Activated T-cell treated with anti-CD3 and anti-CD28 coated beads, Interleukin-2, amount 50 U/mL, for 4 hours (primary cell): Measurements from ENCODE around the gene RAB9A. TPM values are rescaled to one million over a fixed set of nuclear protein-coding genes. Genes with fewer than 3 reads are reported as not detected.
"Not testable (repeated sequence)": the region's sequence is repeated elsewhere in the genome, so short reads cannot be mapped to it uniquely, and the experiment has no call there.

Source experiments
- ATAC-seq, 2 donors: fragments of 200-7000 bp; cut with Tn5 transposase; one replicate each; pipeline ENCODE4 v1.10.0; 2021
- DNase-seq: peaks from one replicate; pipeline ENCODE4 v3.0.0-alpha.2; 2020
- H3K27me3 Mint-ChIP-seq: one replicate; pipeline ENCODE4 v1.8.0; 2021; ENCODE audit warnings: low read depth, mixed read lengths
- H3K36me3 Mint-ChIP-seq: one replicate; pipeline ENCODE4 v1.8.0; 2022; ENCODE audit warnings: mixed read lengths; ENCODE audit not compliant: insufficient read depth
- H3K4me1 Mint-ChIP-seq: one replicate; pipeline ENCODE4 v1.8.0; 2021; ENCODE audit warnings: low read depth, mixed read lengths
- H3K4me3 Mint-ChIP-seq: one replicate; pipeline ENCODE4 v1.8.0; 2021; ENCODE audit warnings: mild to moderate bottlenecking, moderate library complexity, mixed read lengths
- H3K9me3 Mint-ChIP-seq: one replicate; pipeline ENCODE4 v1.8.0; 2021; ENCODE audit warnings: mixed read lengths
- total RNA-seq, 3 donors: library from RNA; stranded (reverse); gene quantifications; one replicate each; pipeline ENCODE4 v1.2.1, GENCODE V29; 2021

Gene RAB9A
- total RNA-seq, 3 donors from 2014 or later = 11.8 to 17.8 (median 17.3) TPM

- ATAC-seq (no peak), DNase-seq (no peak)
- Mint-ChIP-seq H3K36me3 (peaks cover 5% of the 10 kb centered on the region), H3K4me1 (peaks cover 65% of the 10 kb centered on the region), H3K27me3 (no peaks in the 10 kb centered on the region), H3K9me3 (no peaks in the 10 kb centered on the region), H3K4me3 (no peak overlapping the region)
Observed at GRCh38 chrX:13700380-13700779, 11.5 kb downstream of the RAB9A start.

- DNase-seq = no peak
- peaks cover 52% of the 10 kb centered on the region for H3K4me1 Mint-ChIP-seq
- no peaks in the 10 kb centered on the region for H3K27me3 Mint-ChIP-seq
- peak overlapping the region; percentile 22 for H3K4me3 Mint-ChIP-seq
- no peaks in the 10 kb centered on the region for H3K9me3 Mint-ChIP-seq
- peaks cover 5% of the 10 kb centered on the region for H3K36me3 Mint-ChIP-seq
- no peak for ATAC-seq
Observed at GRCh38 chrX:13702111-13702789, 13.3 kb downstream of the RAB9A start.

- Mint-ChIP-seq H3K36me3 (peaks cover 9% of the 10 kb centered on the region), H3K4me1 (peaks cover 49% of the 10 kb centered on the region), H3K4me3 (no peak overlapping the region), H3K9me3 (no peaks in the 10 kb centered on the region), H3K27me3 (no peaks in the 10 kb centered on the region)
- DNase-seq = no peak
- no peak for ATAC-seq
Observed at GRCh38 chrX:13703135-13703534, 14.2 kb downstream of the RAB9A start.

GRCh38 chrX:13703589-13703988 lies 14.7 kb downstream of the RAB9A start:
- ATAC-seq (no peak), DNase-seq (no peak)
- H3K36me3 Mint-ChIP-seq = peaks cover 9% of the 10 kb centered on the region
- peaks cover 45% of the 10 kb centered on the region for H3K4me1 Mint-ChIP-seq
- no peaks in the 10 kb centered on the region for H3K27me3 Mint-ChIP-seq
- no peaks in the 10 kb centered on the region for H3K9me3 Mint-ChIP-seq
- no peak overlapping the region for H3K4me3 Mint-ChIP-seq

- ATAC-seq (no peak), DNase-seq (no peak)
- Mint-ChIP-seq H3K4me3 (no peak overlapping the region), H3K4me1 (peaks cover 7% of the 10 kb centered on the region), H3K9me3 (no peaks in the 10 kb centered on the region), H3K36me3 (peaks cover 20% of the 10 kb centered on the region), H3K27me3 (no peaks in the 10 kb centered on the region)
Observed at GRCh38 chrX:13711141-13711540, 22.2 kb downstream of the RAB9A start.

- DNase-seq (no peak), ATAC-seq (peak in 1 of 2 donors; percentile 63)
- Mint-ChIP-seq H3K9me3 (no peaks in the 10 kb centered on the region), H3K36me3 (peaks cover 19% of the 10 kb centered on the region), H3K27me3 (no peaks in the 10 kb centered on the region), H3K4me1 (peaks cover 31% of the 10 kb centered on the region), H3K4me3 (no peak overlapping the region)
Observed at GRCh38 chrX:13716455-13716854, 27.5 kb downstream of the RAB9A start.

GRCh38 chrX:13716905-13717304 lies 28.0 kb downstream of the RAB9A start:
- H3K4me1 Mint-ChIP-seq = peaks cover 29% of the 10 kb centered on the region
- H3K27me3 Mint-ChIP-seq = no peaks in the 10 kb centered on the region
- H3K36me3 Mint-ChIP-seq = peaks cover 15% of the 10 kb centered on the region
- H3K9me3 Mint-ChIP-seq = no peaks in the 10 kb centered on the region
- ATAC-seq (no peak), DNase-seq (no peak)
- H3K4me3 Mint-ChIP-seq = no peak overlapping the region

GRCh38 chrX:13717700-13718472 lies 29.0 kb downstream of the RAB9A start:
- DNase-seq (no peak), ATAC-seq (no peak)
- no peaks in the 10 kb centered on the region for H3K27me3 Mint-ChIP-seq
- peaks cover 35% of the 10 kb centered on the region for H3K4me1 Mint-ChIP-seq
- H3K36me3 Mint-ChIP-seq = peaks cover 12% of the 10 kb centered on the region
- no peaks in the 10 kb centered on the region for H3K9me3 Mint-ChIP-seq
- no peak overlapping the region for H3K4me3 Mint-ChIP-seq

- Mint-ChIP-seq H3K4me3 (no peak overlapping the region), H3K27me3 (no peaks in the 10 kb centered on the region), H3K4me1 (peaks cover 43% of the 10 kb centered on the region), H3K9me3 (no peaks in the 10 kb centered on the region), H3K36me3 (peaks cover 21% of the 10 kb centered on the region)
- DNase-seq (no peak), ATAC-seq (no peak)
Observed at GRCh38 chrX:13719192-13719856, 30.4 kb downstream of the RAB9A start.

GRCh38 chrX:13721371-13721770 lies 32.4 kb downstream of the RAB9A start:
- Mint-ChIP-seq H3K4me1 (peaks cover 56% of the 10 kb centered on the region), H3K36me3 (peaks cover 20% of the 10 kb centered on the region), H3K4me3 (no peak overlapping the region), H3K27me3 (no peaks in the 10 kb centered on the region), H3K9me3 (no peaks in the 10 kb centered on the region)
- ATAC-seq (no peak), DNase-seq (no peak)

GRCh38 chrX:13721819-13722519 lies 33.0 kb downstream of the RAB9A start:
- Mint-ChIP-seq H3K4me3 (no peak overlapping the region), H3K36me3 (peaks cover 23% of the 10 kb centered on the region), H3K4me1 (peaks cover 58% of the 10 kb centered on the region), H3K27me3 (no peaks in the 10 kb centered on the region), H3K9me3 (no peaks in the 10 kb centered on the region)
- DNase-seq (no peak), ATAC-seq (no peak)

- Mint-ChIP-seq H3K4me1 (peaks cover 58% of the 10 kb centered on the region), H3K36me3 (peaks cover 33% of the 10 kb centered on the region)
- ATAC-seq = peak in 1 of 2 donors; percentile 28
- H3K9me3 Mint-ChIP-seq, H3K4me3 Mint-ChIP-seq, H3K27me3 Mint-ChIP-seq: not testable (repeated sequence)
- DNase-seq = peak; percentile 22
Observed at GRCh38 chrX:13724878-13725277, 36.0 kb downstream of the RAB9A start.

- not testable (repeated sequence) for H3K9me3 Mint-ChIP-seq, ATAC-seq, DNase-seq, H3K4me3 Mint-ChIP-seq, H3K27me3 Mint-ChIP-seq
- Mint-ChIP-seq H3K36me3 (peaks cover 37% of the 10 kb centered on the region), H3K4me1 (peaks cover 66% of the 10 kb centered on the region)
Observed at GRCh38 chrX:13726583-13726982, 37.7 kb downstream of the RAB9A start.

GRCh38 chrX:13730523-13730922 lies 41.6 kb downstream of the RAB9A start:
- Mint-ChIP-seq H3K4me1 (peaks cover 66% of the 10 kb centered on the region), H3K36me3 (peaks cover 41% of the 10 kb centered on the region)
- H3K4me3 Mint-ChIP-seq, ATAC-seq, H3K27me3 Mint-ChIP-seq, H3K9me3 Mint-ChIP-seq, DNase-seq: not testable (repeated sequence)
